Measurements from ENCODE around the gene DOCK4.

The DOCK4 gene, protein sequence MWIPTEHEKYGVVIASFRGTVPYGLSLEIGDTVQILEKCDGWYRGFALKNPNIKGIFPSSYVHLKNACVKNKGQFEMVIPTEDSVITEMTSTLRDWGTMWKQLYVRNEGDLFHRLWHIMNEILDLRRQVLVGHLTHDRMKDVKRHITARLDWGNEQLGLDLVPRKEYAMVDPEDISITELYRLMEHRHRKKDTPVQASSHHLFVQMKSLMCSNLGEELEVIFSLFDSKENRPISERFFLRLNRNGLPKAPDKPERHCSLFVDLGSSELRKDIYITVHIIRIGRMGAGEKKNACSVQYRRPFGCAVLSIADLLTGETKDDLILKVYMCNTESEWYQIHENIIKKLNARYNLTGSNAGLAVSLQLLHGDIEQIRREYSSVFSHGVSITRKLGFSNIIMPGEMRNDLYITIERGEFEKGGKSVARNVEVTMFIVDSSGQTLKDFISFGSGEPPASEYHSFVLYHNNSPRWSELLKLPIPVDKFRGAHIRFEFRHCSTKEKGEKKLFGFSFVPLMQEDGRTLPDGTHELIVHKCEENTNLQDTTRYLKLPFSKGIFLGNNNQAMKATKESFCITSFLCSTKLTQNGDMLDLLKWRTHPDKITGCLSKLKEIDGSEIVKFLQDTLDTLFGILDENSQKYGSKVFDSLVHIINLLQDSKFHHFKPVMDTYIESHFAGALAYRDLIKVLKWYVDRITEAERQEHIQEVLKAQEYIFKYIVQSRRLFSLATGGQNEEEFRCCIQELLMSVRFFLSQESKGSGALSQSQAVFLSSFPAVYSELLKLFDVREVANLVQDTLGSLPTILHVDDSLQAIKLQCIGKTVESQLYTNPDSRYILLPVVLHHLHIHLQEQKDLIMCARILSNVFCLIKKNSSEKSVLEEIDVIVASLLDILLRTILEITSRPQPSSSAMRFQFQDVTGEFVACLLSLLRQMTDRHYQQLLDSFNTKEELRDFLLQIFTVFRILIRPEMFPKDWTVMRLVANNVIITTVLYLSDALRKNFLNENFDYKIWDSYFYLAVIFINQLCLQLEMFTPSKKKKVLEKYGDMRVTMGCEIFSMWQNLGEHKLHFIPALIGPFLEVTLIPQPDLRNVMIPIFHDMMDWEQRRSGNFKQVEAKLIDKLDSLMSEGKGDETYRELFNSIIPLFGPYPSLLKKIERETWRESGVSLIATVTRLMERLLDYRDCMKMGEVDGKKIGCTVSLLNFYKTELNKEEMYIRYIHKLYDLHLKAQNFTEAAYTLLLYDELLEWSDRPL (N-terminal part only)

DNA sequence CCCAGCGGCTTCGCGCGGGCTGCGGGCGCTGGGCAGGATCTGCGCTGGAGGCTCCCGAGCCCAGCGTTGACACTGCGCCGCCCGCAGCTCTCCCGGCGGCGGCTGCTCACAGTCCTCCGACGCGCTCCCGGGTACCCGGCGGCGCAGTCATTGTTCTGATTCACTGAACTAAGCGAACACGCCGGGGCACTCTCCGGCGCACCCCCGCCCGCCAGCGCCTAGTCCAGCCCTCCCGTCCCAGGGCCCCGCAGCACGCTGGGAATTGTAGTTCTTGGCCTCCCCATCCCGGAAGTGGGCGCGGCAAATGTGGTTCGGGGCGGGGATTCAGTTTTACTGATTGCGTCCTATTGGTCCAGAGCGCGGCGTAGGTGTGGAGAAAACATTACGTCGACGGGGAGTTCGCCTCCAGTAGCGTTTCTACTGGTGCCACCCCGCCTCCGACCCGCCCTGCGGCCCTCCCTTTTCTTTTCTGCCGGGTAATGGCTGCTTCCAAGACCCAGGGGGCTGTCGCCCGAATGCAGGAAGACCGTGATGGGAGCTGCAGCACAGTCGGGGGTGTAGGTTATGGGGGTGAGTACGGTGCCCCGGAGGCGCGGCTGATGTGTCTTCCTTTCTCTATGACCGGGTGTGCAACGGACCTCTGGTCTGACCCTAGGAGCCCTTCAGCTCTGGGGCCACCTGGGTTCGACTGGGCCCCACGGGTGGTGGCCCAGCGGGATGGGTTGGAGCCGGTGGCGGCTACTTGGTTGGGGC is at the start of gene DOCK4, which contains the start of gene ZNF277:
Gene DOCK4, minus strand, starts transcription at position 162 of the 753 bp plus-strand sequence. CDS start 261 bp downstream, outside the sequence.
Gene ZNF277, plus strand, starts transcription at position 458 of the 753 bp plus-strand sequence. Its CDS starts 22 bp downstream, at position 480.
- peak within 1 kb of the TSS; percentile 98 for H3K4me3 ChIP-seq (ENCODE audit: low read depth, low read length)
- peak; percentile 95 for DNase-seq (ENCODE audit: low read depth)
- TF ChIP-seq, protein P1, sequence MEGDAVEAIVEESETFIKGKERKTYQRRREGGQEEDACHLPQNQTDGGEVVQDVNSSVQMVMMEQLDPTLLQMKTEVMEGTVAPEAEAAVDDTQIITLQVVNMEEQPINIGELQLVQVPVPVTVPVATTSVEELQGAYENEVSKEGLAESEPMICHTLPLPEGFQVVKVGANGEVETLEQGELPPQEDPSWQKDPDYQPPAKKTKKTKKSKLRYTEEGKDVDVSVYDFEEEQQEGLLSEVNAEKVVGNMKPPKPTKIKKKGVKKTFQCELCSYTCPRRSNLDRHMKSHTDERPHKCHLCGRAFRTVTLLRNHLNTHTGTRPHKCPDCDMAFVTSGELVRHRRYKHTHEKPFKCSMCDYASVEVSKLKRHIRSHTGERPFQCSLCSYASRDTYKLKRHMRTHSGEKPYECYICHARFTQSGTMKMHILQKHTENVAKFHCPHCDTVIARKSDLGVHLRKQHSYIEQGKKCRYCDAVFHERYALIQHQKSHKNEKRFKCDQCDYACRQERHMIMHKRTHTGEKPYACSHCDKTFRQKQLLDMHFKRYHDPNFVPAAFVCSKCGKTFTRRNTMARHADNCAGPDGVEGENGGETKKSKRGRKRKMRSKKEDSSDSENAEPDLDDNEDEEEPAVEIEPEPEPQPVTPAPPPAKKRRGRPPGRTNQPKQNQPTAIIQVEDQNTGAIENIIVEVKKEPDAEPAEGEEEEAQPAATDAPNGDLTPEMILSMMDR (IDR thresholded peaks at IDR 0.05; ENCODE audit: low read depth, low read length, missing control alignments): no peak

DNA sequence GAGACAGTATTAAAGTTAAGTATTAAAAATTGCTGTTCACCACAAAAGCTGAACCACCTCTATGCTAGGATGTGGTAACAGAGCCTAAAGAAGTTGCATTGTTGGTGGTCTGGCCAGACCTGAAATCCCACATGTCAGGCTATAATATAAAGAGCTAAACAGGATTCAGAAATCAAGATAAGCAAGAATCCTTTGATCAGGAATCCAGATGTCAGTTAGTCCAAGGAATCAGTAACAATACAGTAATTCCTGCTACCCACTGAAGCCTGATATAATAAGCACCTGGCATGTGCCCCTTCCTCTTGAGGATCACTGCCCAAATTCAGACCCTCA is 49.2 kb upstream of the DOCK4 start:
- H3K4me3 ChIP-seq (ENCODE audit: low read depth, low read length): no peak overlapping the region
- no peak for DNase-seq (ENCODE audit: low read depth)
- TF ChIP-seq, protein P1 (IDR thresholded peaks at IDR 0.05; ENCODE audit: low read depth, low read length, missing control alignments): no peak

DNA sequence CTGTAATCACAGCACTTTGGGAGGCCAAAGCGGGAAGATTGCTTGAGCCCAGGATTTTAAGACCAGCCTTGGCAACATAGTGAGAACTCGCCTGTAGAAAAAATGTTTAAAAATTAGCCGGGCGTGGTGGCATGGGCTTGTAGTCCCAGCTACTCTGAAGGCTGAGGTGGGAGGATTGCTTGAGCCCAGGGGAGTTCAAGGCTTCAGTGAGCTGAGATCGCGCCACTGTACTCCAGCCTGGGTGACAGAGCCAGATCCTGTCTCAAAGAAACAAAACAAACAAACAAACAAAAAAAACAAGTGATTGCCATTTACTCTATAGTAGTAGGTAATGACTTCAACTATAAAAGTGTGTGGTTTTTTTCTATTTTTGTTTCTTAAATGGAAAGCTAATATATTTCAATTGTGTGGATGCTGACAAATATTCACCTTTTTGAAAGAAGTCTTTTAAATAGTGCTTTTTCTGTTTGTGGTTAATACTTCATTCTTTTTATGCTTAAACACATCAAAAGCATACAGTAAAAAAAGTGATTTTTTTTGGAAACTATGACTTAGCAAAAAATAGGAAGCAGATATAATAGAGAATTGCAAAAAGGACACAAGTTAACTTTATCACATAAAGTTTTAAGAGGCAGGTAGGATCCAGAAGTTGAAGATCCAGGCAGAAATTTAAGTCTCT is 48.6 kb upstream of the DOCK4 start:
- DNase-seq (ENCODE audit: low read depth): no peak
- no peak overlapping the region for H3K4me3 ChIP-seq (ENCODE audit: low read depth, low read length)
- TF ChIP-seq, protein P1 (IDR thresholded peaks at IDR 0.05; ENCODE audit: low read depth, low read length, missing control alignments): no peak

DNA sequence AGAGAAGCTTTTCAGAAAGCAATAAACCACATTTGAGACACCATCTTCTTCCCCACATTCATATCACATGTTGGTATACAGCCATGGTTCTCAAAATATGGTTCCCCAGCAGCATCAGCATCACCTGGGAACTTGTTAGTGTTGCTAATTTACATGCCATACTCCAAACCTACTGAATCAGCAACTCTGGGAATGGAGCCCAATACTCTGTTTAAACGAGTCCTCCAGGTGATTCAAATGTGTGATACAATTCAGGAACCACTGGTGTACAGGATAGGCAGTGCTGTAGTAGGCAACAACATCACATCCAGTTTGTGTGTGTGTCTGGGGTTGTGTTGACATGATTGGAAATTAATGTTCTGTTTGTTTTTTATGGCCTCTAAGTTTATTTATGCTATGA is 48.0 kb upstream of the DOCK4 start:
- H3K4me3 ChIP-seq (ENCODE audit: low read depth, low read length): no peak overlapping the region
- TF ChIP-seq, protein P1 (IDR thresholded peaks at IDR 0.05; ENCODE audit: low read depth, low read length, missing control alignments): no peak
- no peak for DNase-seq (ENCODE audit: low read depth)

DNA sequence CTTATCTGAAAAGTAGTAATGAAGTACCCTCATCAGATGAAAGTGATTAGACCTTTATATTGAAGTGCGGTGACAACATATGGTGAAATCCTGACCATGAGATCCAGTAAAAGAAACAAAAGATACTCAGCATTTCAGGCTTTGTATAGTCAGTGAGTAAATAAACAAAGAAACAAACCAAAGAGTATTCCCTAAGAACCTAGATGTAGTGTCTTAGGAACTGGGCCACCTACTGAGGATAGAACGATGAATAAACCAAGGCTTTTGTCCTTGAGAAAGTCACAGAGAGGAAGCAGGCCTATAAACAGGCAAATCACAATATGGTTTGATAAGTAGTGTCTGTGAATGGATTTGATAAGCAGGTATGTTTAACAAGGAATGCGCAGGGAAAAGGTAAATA is 46.5 kb upstream of the DOCK4 start:
- TF ChIP-seq, protein P1 (IDR thresholded peaks at IDR 0.05; ENCODE audit: low read depth, low read length, missing control alignments): no peak
- H3K4me3 ChIP-seq (ENCODE audit: low read depth, low read length): no peak overlapping the region
- DNase-seq (ENCODE audit: low read depth): no peak
